ENCODE measurements around the gene PDE6D. TPM values are rescaled to one million over a fixed set of nuclear protein-coding genes. Genes with fewer than 3 reads are reported as not detected.
"Not testable (repeated sequence)": the region's sequence is repeated elsewhere in the genome, so short reads cannot be mapped to it uniquely, and the experiment has no call there.

PDE6D gene
- total RNA-seq, 1 donor from 2014 or later = 14.7 TPM

GRCh38 chr2:231781798-231782726 lies 980 bp upstream of the PDE6D start:
- ATAC-seq (ENCODE audit: poor library complexity) = peak; percentile 21
- no peak for DNase-seq
- intact Hi-C loops (cut with DNase I) = no loop called here

GRCh38 chr2:231780123-231780908 lies 766 bp downstream of the PDE6D start:
- intact Hi-C loops (cut with DNase I) = no loop called here
- ATAC-seq (ENCODE audit: poor library complexity) (no peak), DNase-seq (no peak)

- ATAC-seq (ENCODE audit: poor library complexity) (no peak), DNase-seq (no peak)
- intact Hi-C loops (cut with DNase I) = no loop called here
These were observed 11.6 kb downstream of the PDE6D start for GRCh38 chr2:231769170-231770136.

- DNase-seq (no peak), ATAC-seq (ENCODE audit: poor library complexity) (no peak)
- intact Hi-C loops (cut with DNase I) = no loop called here
These were observed 15.6 kb downstream of the PDE6D start for GRCh38 chr2:231765496-231765929.

- DNase-seq (no peak), ATAC-seq (ENCODE audit: poor library complexity) (no peak)
- intact Hi-C loops (cut with DNase I) = no loop called here
These were observed 16.3 kb downstream of the PDE6D start for GRCh38 chr2:231764760-231765159.

- no peak for DNase-seq
- intact Hi-C loops (cut with DNase I) = no loop called here
- no peak for ATAC-seq (ENCODE audit: poor library complexity)
These were observed 17.0 kb downstream of the PDE6D start for GRCh38 chr2:231764124-231764523.

- intact Hi-C loops (cut with DNase I) = no loop called here
- ATAC-seq (ENCODE audit: poor library complexity) (no peak), DNase-seq (no peak)
These were observed 19.3 kb downstream of the PDE6D start for GRCh38 chr2:231761735-231762134.

- no peak for DNase-seq
- intact Hi-C loops (cut with DNase I) = no loop called here
- no peak for ATAC-seq (ENCODE audit: poor library complexity)
These were observed 29.0 kb downstream of the PDE6D start for GRCh38 chr2:231752061-231752460.

GRCh38 chr2:231751042-231751815 lies 29.9 kb downstream of the PDE6D start:
- ATAC-seq (ENCODE audit: poor library complexity) = no peak
- intact Hi-C loops (cut with DNase I) = no loop called here
- no peak for DNase-seq

GRCh38 chr2:231749016-231749415 lies 32.1 kb downstream of the PDE6D start:
- intact Hi-C loops (cut with DNase I); DNase-seq; ATAC-seq (ENCODE audit: poor library complexity): not testable (repeated sequence)

- DNase-seq; intact Hi-C loops (cut with DNase I); ATAC-seq (ENCODE audit: poor library complexity): not testable (repeated sequence)
These were observed 32.8 kb downstream of the PDE6D start for GRCh38 chr2:231748153-231748896.

GRCh38 chr2:231745303-231746038 lies 35.6 kb downstream of the PDE6D start:
- ATAC-seq (ENCODE audit: poor library complexity) (no peak), DNase-seq (no peak)
- intact Hi-C loops (cut with DNase I) = no loop called here

- DNase-seq (no peak), ATAC-seq (ENCODE audit: poor library complexity) (no peak)
- intact Hi-C loops (cut with DNase I) = no loop called here
These were observed 37.5 kb downstream of the PDE6D start for GRCh38 chr2:231743376-231744116.

- DNase-seq (no peak), ATAC-seq (ENCODE audit: poor library complexity) (no peak)
- intact Hi-C loops (cut with DNase I) = no loop called here
These were observed 43.3 kb downstream of the PDE6D start for GRCh38 chr2:231737761-231738160.

- intact Hi-C loops (cut with DNase I) = no loop called here
- ATAC-seq (ENCODE audit: poor library complexity) (no peak), DNase-seq (no peak)
These were observed 48.5 kb downstream of the PDE6D start for GRCh38 chr2:231732604-231733003.

- ATAC-seq (ENCODE audit: poor library complexity) (no peak), DNase-seq (no peak)
- intact Hi-C loops (cut with DNase I) = no loop called here
These were observed 53.5 kb downstream of the PDE6D start for GRCh38 chr2:231727621-231728020.

Measured in Right ventricle myocardium superior (tissue), 1 donor.